RPMI7951 (cell line): ENCODE measurements around the gene C2orf78. TPM values are rescaled to one million over a fixed set of nuclear protein-coding genes. Genes with fewer than 3 reads are reported as not detected.
"Not testable (repeated sequence)": the region's sequence is repeated elsewhere in the genome, so short reads cannot be mapped to it uniquely, and the experiment has no call there.

Source experiments
- DNase-seq: peaks from one replicate; pipeline ENCODE4 v3.0.0-alpha.2; 2012; ENCODE audit warnings: low read depth
- total RNA-seq: library from RNA; depleted of rRNA; stranded (reverse); fragments of >200 nt; shearing (Covaris generic); gene quantifications from 2 replicates; pipeline ENCODE4 v1.2.3, GENCODE V29; 2014

C2orf78 gene
- total RNA-seq, 1 experiment from 2014 or later: not detected

GRCh38 chr2:73778867-73779466 is 5.0 kb upstream of the C2orf78 start:
- DNase-seq: not testable (repeated sequence)

GRCh38 chr2:73779467-73780236 is 4.3 kb upstream of the C2orf78 start, which contains the start of gene DUSP11:
TSS of gene DUSP11 (minus strand) at chr2:73780103. CDS start at chr2:73779974, 129 bp downstream.
- DNase-seq: peak; percentile 92

GRCh38 chr2:73780237-73780582 is 3.8 kb upstream of the C2orf78 start:
- no peak for DNase-seq

GRCh38 chr2:73783402-73783801 is 581 bp upstream of the C2orf78 start:
- DNase-seq: peak; percentile 62

- DNase-seq: no peak
Measured at GRCh38 chr2:73811878-73812277, 27.9 kb downstream of the C2orf78 start.

GRCh38 chr2:73812635-73813034 is 28.7 kb downstream of the C2orf78 start:
- DNase-seq: no peak

- no peak for DNase-seq
Measured at GRCh38 chr2:73818296-73818695, 34.3 kb downstream of the C2orf78 start.

GRCh38 chr2:73821227-73821626 is 37.2 kb downstream of the C2orf78 start:
- no peak for DNase-seq

- no peak for DNase-seq
Measured at GRCh38 chr2:73821669-73822068, 37.7 kb downstream of the C2orf78 start.

GRCh38 chr2:73822276-73822675 is 38.3 kb downstream of the C2orf78 start:
- no peak for DNase-seq

- no peak for DNase-seq
Measured at GRCh38 chr2:73822991-73823390, 39.0 kb downstream of the C2orf78 start.

- no peak for DNase-seq
Measured at GRCh38 chr2:73823416-73823815, 39.4 kb downstream of the C2orf78 start.

- peak; percentile 76 for DNase-seq
Measured at GRCh38 chr2:73823916-73824523, 40.0 kb downstream of the C2orf78 start.

GRCh38 chr2:73825408-73825807 is 41.4 kb downstream of the C2orf78 start:
- DNase-seq: no peak

- peak; percentile 49 for DNase-seq
Measured at GRCh38 chr2:73827018-73827417, 43.0 kb downstream of the C2orf78 start.

GRCh38 chr2:73827660-73828388 is 43.8 kb downstream of the C2orf78 start:
- DNase-seq: no peak

GRCh38 chr2:73828389-73828817 is 44.4 kb downstream of the C2orf78 start:
- DNase-seq: no peak

GRCh38 chr2:73828818-73829570 is 45.0 kb downstream of the C2orf78 start, which contains the start of gene STAMBP:
TSS of gene STAMBP (plus strand) at chr2:73828961. CDS start at chr2:73830857, 1,896 bp downstream.
- peak; percentile 95 for DNase-seq

- DNase-seq: peak; percentile 93
Measured at GRCh38 chr2:73830871-73831401, 47.0 kb downstream of the C2orf78 start.

- peak; percentile 37 for DNase-seq
Measured at GRCh38 chr2:73832930-73833329, 48.9 kb downstream of the C2orf78 start.
